Activated T-helper 2 cell treated with anti-CD3 and anti-CD28 coated beads, Interferon-gamma antibody, Interleukin-2, Interleukin-4, amounts not matched to agents 10 μg/mL and 5 μg/mL and 100 μg/mL, durations not matched to agents 14 hours and 24 hours and 36 hours (primary cell): ENCODE data around the gene MPHOSPH9. TPM values are rescaled to one million over a fixed set of nuclear protein-coding genes. Genes with fewer than 3 reads are reported as not detected.
A peak's percentile ranks its signal among the peaks of the same experiment; 100 is the strongest.
"Not testable (repeated sequence)": the region's sequence is repeated elsewhere in the genome, so short reads cannot be mapped to it uniquely, and the experiment has no call there.

Source experiments
- DNase-seq: peaks from one replicate; pipeline ENCODE4 v3.0.0; 2021; ENCODE audit warnings: low spot score
- H3K27ac Mint-ChIP-seq: one replicate; pipeline ENCODE4 v1.8.0; 2021; ENCODE audit warnings: mixed read lengths
- H3K27me3 Mint-ChIP-seq: one replicate; pipeline ENCODE4 v1.8.0; 2021; ENCODE audit warnings: low read depth, mixed read lengths
- H3K36me3 Mint-ChIP-seq: one replicate; pipeline ENCODE4 v1.8.0; 2021; ENCODE audit warnings: low read depth, mixed read lengths
- H3K4me1 Mint-ChIP-seq: one replicate; pipeline ENCODE4 v1.8.0; 2021; ENCODE audit warnings: low read depth, mixed read lengths
- H3K4me3 Mint-ChIP-seq: one replicate; pipeline ENCODE4 v1.8.0; 2021; ENCODE audit warnings: low read depth, mild to moderate bottlenecking, moderate library complexity, mixed read lengths
- H3K9me3 Mint-ChIP-seq: one replicate; pipeline ENCODE4 v1.8.0; 2021; ENCODE audit warnings: mixed read lengths
- intact Hi-C: fragments of 100-400 bp; cut with micrococcal nuclease; formaldehyde crosslinking; loops from one replicate; pipeline ENCODE4 v1.15.1; 2023
- total RNA-seq: library from RNA; stranded (reverse); gene quantifications from 2 replicates; pipeline ENCODE4 v1.2.3, GENCODE V29; 2022

Gene MPHOSPH9
- total RNA-seq, 1 donor from 2014 or later = 97.0 TPM

GRCh38 chr12:123233505-123234308 is 766 bp upstream of the MPHOSPH9 start:
- peaks cover 50% of the 10 kb centered on the region for H3K36me3 Mint-ChIP-seq
- intact Hi-C loops = loop anchor here (1.0 to 10.0 kb wide), 5 partner anchors 10 to 481 kb away; partner anchors contain the start of genes ATP6V0A2 and DDX55
- H3K27ac Mint-ChIP-seq = peak overlapping the region; percentile 91
- H3K4me1 Mint-ChIP-seq = peaks cover 49% of the 10 kb centered on the region
- no peak for DNase-seq
- no peaks in the 10 kb centered on the region for H3K9me3 Mint-ChIP-seq
- peak overlapping the region; percentile 96 for H3K4me3 Mint-ChIP-seq
- no peaks in the 10 kb centered on the region for H3K27me3 Mint-ChIP-seq

GRCh38 chr12:123232472-123232806 is 502 bp downstream of the MPHOSPH9 start:
- Mint-ChIP-seq H3K9me3 (no peaks in the 10 kb centered on the region), H3K27ac (peak overlapping the region; percentile 91), H3K27me3 (no peaks in the 10 kb centered on the region), H3K36me3 (peaks cover 52% of the 10 kb centered on the region), H3K4me1 (peaks cover 50% of the 10 kb centered on the region), H3K4me3 (peak overlapping the region; percentile 96)
- DNase-seq = no peak
- intact Hi-C loops = loop anchor here (5.0 to 10.0 kb wide), 2 partner anchors 370 to 482 kb away; partner anchors contain the start of genes ATP6V0A2 and DDX55

DNA sequence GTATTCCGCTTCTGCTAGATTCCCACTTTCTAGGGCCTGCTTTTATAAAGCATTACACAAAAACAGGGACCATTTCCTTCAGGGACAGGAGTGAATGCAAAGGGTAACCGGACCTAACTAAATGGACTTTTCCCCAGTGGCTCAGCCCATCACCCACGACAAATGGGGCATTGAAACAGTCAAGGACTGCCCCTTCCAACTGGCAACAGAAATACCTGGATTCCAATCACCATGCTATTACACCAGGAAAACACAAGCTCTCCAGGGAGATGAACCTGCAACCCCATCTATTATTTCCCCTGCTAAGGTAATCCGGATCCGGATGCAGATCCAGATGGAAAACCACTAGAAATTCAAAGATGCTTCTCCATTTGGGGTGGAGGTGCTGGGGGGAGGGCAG is 1.0 kb downstream of the MPHOSPH9 start:
- H3K4me3 Mint-ChIP-seq = peak overlapping the region; percentile 96

DNA sequence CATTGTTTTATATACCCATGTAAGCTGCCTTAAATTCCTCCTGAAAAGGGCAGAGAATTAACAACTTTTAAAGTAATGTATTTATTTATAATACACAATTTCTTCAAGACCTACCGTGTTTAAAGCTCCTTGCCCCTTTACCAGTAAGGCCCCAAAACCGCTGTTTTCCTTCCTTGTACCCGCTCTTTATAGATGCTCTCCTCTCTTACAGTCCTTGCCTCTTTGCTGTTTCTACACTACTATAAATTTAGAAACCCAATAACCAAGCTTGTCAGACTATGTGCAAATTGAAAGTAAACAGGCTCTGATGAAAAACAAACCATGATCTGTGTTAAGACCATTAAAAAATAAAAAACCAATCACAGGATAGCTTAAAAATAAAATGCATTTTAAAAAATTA is 3.9 kb downstream of the MPHOSPH9 start:
- Mint-ChIP-seq H3K4me1 (peaks cover 43% of the 10 kb centered on the region), H3K27me3 (no peaks in the 10 kb centered on the region), H3K9me3 (no peaks in the 10 kb centered on the region), H3K27ac (peak overlapping the region; percentile 87), H3K36me3 (peaks cover 57% of the 10 kb centered on the region), H3K4me3 (peak overlapping the region; percentile 83)
- no peak for DNase-seq
- intact Hi-C loops = no loop called here

More for the DNA sequence above, 1.0 kb downstream of the MPHOSPH9 start:
- Mint-ChIP-seq H3K4me1 (peaks cover 48% of the 10 kb centered on the region), H3K27me3 (no peaks in the 10 kb centered on the region), H3K9me3 (no peaks in the 10 kb centered on the region), H3K27ac (peak overlapping the region; percentile 91), H3K36me3 (peaks cover 52% of the 10 kb centered on the region)
- intact Hi-C loops = loop anchor here (5.0 to 10.0 kb wide), 2 partner anchors 370 to 483 kb away; partner anchors contain the start of genes ATP6V0A2 and DDX55
- no peak for DNase-seq

- no peaks in the 10 kb centered on the region for H3K9me3 Mint-ChIP-seq
- H3K27me3 Mint-ChIP-seq = no peaks in the 10 kb centered on the region
- peaks cover 49% of the 10 kb centered on the region for H3K4me1 Mint-ChIP-seq
- no peak for DNase-seq
- intact Hi-C loops = no loop called here
- peak overlapping the region; percentile 4 for H3K27ac Mint-ChIP-seq
- H3K36me3 Mint-ChIP-seq = peaks cover 55% of the 10 kb centered on the region
- peak overlapping the region; percentile 10 for H3K4me3 Mint-ChIP-seq
Observed at GRCh38 chr12:123227581-123228258, 5.2 kb downstream of the MPHOSPH9 start.

- peaks cover 68% of the 10 kb centered on the region for H3K36me3 Mint-ChIP-seq
- no peaks in the 10 kb centered on the region for H3K27me3 Mint-ChIP-seq
- H3K27ac Mint-ChIP-seq = peak overlapping the region; percentile 53
- intact Hi-C loops = no loop called here
- H3K9me3 Mint-ChIP-seq = no peaks in the 10 kb centered on the region
- no peak overlapping the region for H3K4me3 Mint-ChIP-seq
- DNase-seq = no peak
- peaks cover 43% of the 10 kb centered on the region for H3K4me1 Mint-ChIP-seq
Observed at GRCh38 chr12:123225443-123225842, 7.5 kb downstream of the MPHOSPH9 start.

- H3K36me3 Mint-ChIP-seq = peaks cover 64% of the 10 kb centered on the region
Observed at GRCh38 chr12:123223241-123223668, 9.7 kb downstream of the MPHOSPH9 start.

GRCh38 chr12:123207815-123208214 is 25.1 kb downstream of the MPHOSPH9 start:
- H3K27ac Mint-ChIP-seq, H3K4me3 Mint-ChIP-seq, intact Hi-C loops, H3K9me3 Mint-ChIP-seq, DNase-seq, H3K4me1 Mint-ChIP-seq, H3K27me3 Mint-ChIP-seq: not testable (repeated sequence)
- H3K36me3 Mint-ChIP-seq = peaks cover 57% of the 10 kb centered on the region

More at GRCh38 chr12:123223241-123223668, 9.7 kb downstream of the MPHOSPH9 start:
- Mint-ChIP-seq H3K27me3 (no peaks in the 10 kb centered on the region), H3K9me3 (no peaks in the 10 kb centered on the region), H3K27ac (peak overlapping the region; percentile 97), H3K4me3 (peak overlapping the region; percentile 77), H3K4me1 (peaks cover 26% of the 10 kb centered on the region)
- intact Hi-C loops = loop anchor here (1.0 to 2.0 kb wide), 3 partner anchors 10 to 248 kb away; partner anchors contain the start of genes MPHOSPH9, MTRFR and OGFOD2
- DNase-seq = peak; percentile 60

DNA sequence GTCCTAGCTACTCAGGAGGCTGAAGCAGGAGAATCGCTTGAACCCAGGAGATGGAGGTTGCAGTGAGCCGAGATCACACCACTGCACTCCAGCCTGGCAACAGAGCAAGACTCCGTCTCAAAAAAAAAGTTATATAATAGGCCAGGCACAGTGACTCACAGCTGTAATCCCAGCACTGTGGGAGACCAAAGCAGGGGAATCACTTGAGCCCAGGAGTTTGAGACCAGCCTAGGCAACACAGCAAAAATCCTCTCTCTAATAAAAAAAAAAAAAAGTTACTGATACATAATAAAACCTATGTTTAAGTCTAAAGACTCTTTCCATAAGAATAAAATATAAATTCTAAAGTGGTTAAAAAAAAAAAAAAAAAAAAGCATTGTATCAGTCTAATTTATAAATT is 26.1 kb downstream of the MPHOSPH9 start:
- H3K27ac Mint-ChIP-seq, H3K4me3 Mint-ChIP-seq, intact Hi-C loops, H3K27me3 Mint-ChIP-seq, DNase-seq, H3K9me3 Mint-ChIP-seq, H3K4me1 Mint-ChIP-seq: not testable (repeated sequence)
- H3K36me3 Mint-ChIP-seq = peaks cover 61% of the 10 kb centered on the region

GRCh38 chr12:123200414-123200813 is 32.5 kb downstream of the MPHOSPH9 start:
- Mint-ChIP-seq H3K4me1 (peaks cover 15% of the 10 kb centered on the region), H3K4me3 (no peak overlapping the region), H3K27ac (peak overlapping the region; percentile 51), H3K9me3 (no peaks in the 10 kb centered on the region), H3K36me3 (peaks cover 64% of the 10 kb centered on the region), H3K27me3 (no peaks in the 10 kb centered on the region)
- intact Hi-C loops = no loop called here
- DNase-seq = no peak

GRCh38 chr12:123199936-123200335 is 33.0 kb downstream of the MPHOSPH9 start:
- peaks cover 15% of the 10 kb centered on the region for H3K4me1 Mint-ChIP-seq
- intact Hi-C loops = no loop called here
- no peak for DNase-seq
- H3K27ac Mint-ChIP-seq = peak overlapping the region; percentile 51
- H3K27me3 Mint-ChIP-seq = no peaks in the 10 kb centered on the region
- peaks cover 64% of the 10 kb centered on the region for H3K36me3 Mint-ChIP-seq
- H3K9me3 Mint-ChIP-seq = no peaks in the 10 kb centered on the region
- no peak overlapping the region for H3K4me3 Mint-ChIP-seq

DNA sequence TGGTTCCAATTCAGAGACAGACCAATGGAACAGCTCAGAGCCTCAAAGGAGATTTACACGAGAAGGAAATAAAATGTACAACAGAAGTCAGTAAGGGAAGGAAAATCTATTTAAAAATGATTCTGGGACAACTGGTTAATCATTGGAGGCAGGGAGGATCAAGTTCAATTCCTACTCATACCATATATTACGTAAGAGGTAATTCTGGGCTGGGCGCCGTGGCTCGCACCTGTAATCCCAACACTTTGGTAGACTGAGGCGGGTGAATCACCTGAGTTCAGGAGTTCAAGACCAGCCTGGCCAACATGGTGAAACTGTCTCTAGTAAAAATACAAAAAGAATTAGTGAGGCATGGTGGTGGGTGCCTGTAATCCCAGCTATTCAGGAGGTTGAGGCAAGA is 45.3 kb downstream of the MPHOSPH9 start:
- H3K36me3 Mint-ChIP-seq = peaks cover 65% of the 10 kb centered on the region
- intact Hi-C loops = no loop called here
- H3K4me1 Mint-ChIP-seq = no peaks in the 10 kb centered on the region
- no peak overlapping the region for H3K4me3 Mint-ChIP-seq
- no peak overlapping the region for H3K27ac Mint-ChIP-seq
- no peaks in the 10 kb centered on the region for H3K9me3 Mint-ChIP-seq
- no peak for DNase-seq
- H3K27me3 Mint-ChIP-seq = no peaks in the 10 kb centered on the region

DNA sequence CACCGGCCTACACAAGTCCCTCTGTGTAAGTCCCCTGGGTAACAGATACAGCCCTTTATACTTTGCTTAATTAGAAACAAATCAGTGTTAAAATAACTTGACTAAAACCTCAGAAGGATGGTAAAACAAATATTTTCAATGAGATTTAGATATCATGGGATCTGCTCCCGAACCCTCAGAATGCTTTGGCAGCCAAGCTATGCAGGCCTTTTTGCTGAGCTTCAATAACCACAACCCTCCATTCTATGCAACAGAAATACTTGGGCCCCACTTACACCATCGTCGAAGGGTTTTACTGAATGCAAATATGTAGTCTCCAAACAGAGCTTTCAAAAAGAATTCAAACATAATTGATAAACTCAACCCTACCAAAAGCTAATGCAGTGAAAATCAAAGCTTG is 52.8 kb downstream of the MPHOSPH9 start:
- H3K36me3 Mint-ChIP-seq = peaks cover 58% of the 10 kb centered on the region
- intact Hi-C loops = no loop called here
- no peaks in the 10 kb centered on the region for H3K9me3 Mint-ChIP-seq

More for the DNA sequence above, 52.8 kb downstream of the MPHOSPH9 start:
- Mint-ChIP-seq H3K4me1 (no peaks in the 10 kb centered on the region), H3K27me3 (no peaks in the 10 kb centered on the region), H3K4me3 (no peak overlapping the region), H3K27ac (no peak overlapping the region)
- no peak for DNase-seq
